Astrocyte (in vitro differentiated cells and primary cell): ENCODE results near the gene CUL7. TPM values are rescaled to one million over a fixed set of nuclear protein-coding genes. Genes with fewer than 3 reads are reported as not detected.

Experiments used
- DNase-seq: peaks from one replicate; pipeline ENCODE4 v3.0.0-alpha.2; 2010; ENCODE audit warnings: low read depth
- FAIRE-seq: peaks from 2 replicates; lab custom pipeline; 2011; peaks lifted over from hg19 to GRCh38; lab: Jason Lieb, UNC
- H2AFZ ChIP-seq: 2 replicates; pipeline ENCODE4 v1.6.0; 2012; ENCODE audit warnings: low read depth, low read length, inconsistent platforms
- H3K27ac ChIP-seq: 2 replicates; pipeline ENCODE4 v1.5.1; 2011; ENCODE audit warnings: low read depth, low read length, inconsistent platforms
- H3K27me3 ChIP-seq: 2 replicates; pipeline ENCODE4 v1.6.0; 2011; ENCODE audit warnings: low read length, inconsistent platforms; ENCODE audit not compliant: insufficient read depth
- H3K36me3 ChIP-seq: 2 replicates; pipeline ENCODE4 v1.5.1; 2011; ENCODE audit warnings: low read length, inconsistent platforms; ENCODE audit not compliant: insufficient read depth
- H3K4me1 ChIP-seq: 2 replicates; pipeline ENCODE4 v1.5.1; 2011; ENCODE audit warnings: low read length, inconsistent platforms; ENCODE audit not compliant: insufficient read depth
- H3K4me2 ChIP-seq: 2 replicates; pipeline ENCODE4 v1.6.0; 2012; ENCODE audit warnings: low read length, inconsistent platforms
- H3K4me3 ChIP-seq: 2 replicates; pipeline ENCODE4 v1.5.1; 2011; ENCODE audit warnings: low read depth, mild to moderate bottlenecking, low read length, inconsistent platforms; ENCODE audit not compliant: insufficient read depth
- H3K79me2 ChIP-seq: 2 replicates; pipeline ENCODE4 v1.6.0; 2012; ENCODE audit warnings: mild to moderate bottlenecking, low read length, inconsistent platforms; ENCODE audit not compliant: insufficient read depth
- H3K9ac ChIP-seq: 2 replicates; pipeline ENCODE4 v1.6.0; 2012; ENCODE audit warnings: mild to moderate bottlenecking, low read length, inconsistent platforms
- H3K9me3 ChIP-seq: 2 replicates; pipeline ENCODE4 v1.5.1; 2012; ENCODE audit warnings: low read depth, mild to moderate bottlenecking, low read length, inconsistent platforms; ENCODE audit not compliant: insufficient read depth
- H4K20me1 ChIP-seq: 2 replicates; pipeline ENCODE4 v1.6.0; 2012; ENCODE audit warnings: low read length, inconsistent platforms; ENCODE audit not compliant: insufficient read depth
- H3K27ac Mint-ChIP-seq: one replicate; pipeline ENCODE4 v1.8.0; 2021; ENCODE audit warnings: mild to moderate bottlenecking, mixed read lengths; ENCODE audit not compliant: unreplicated experiment
- H3K27me3 Mint-ChIP-seq: one replicate; pipeline ENCODE4 v1.8.0; 2021; ENCODE audit warnings: low read depth, mixed read lengths; ENCODE audit not compliant: unreplicated experiment
- H3K36me3 Mint-ChIP-seq: one replicate; pipeline ENCODE4 v1.8.0; 2021; ENCODE audit warnings: low read depth, mixed read lengths; ENCODE audit not compliant: unreplicated experiment
- H3K4me1 Mint-ChIP-seq: one replicate; pipeline ENCODE4 v1.8.0; 2021; ENCODE audit warnings: low read depth, mixed read lengths; ENCODE audit not compliant: unreplicated experiment
- H3K4me3 Mint-ChIP-seq: one replicate; pipeline ENCODE4 v1.8.0; 2021; ENCODE audit warnings: mild to moderate bottlenecking, moderate library complexity, mixed read lengths; ENCODE audit not compliant: unreplicated experiment
- H3K9me3 Mint-ChIP-seq: one replicate; pipeline ENCODE4 v1.8.0; 2021; ENCODE audit warnings: mild to moderate bottlenecking, mixed read lengths; ENCODE audit not compliant: unreplicated experiment
- CTCF ChIP-seq: IDR thresholded peaks from 2 replicates; pipeline ENCODE4 v1.5.1; 2011; ENCODE audit warnings: low read depth, mild to moderate bottlenecking, inconsistent platforms, low read length, moderate library complexity; ENCODE audit not compliant: insufficient read depth
- EZH2 ChIP-seq: IDR thresholded peaks from 2 replicates; pipeline ENCODE4 v1.6.1; 2012; ENCODE audit warnings: mild to moderate bottlenecking, low read length, inconsistent platforms; ENCODE audit not compliant: insufficient read depth
- total RNA-seq: library from RNA; stranded (reverse); gene quantifications from 2 replicates; pipeline ENCODE4 v1.2.1, GENCODE V29; 2021

CUL7 gene
- total RNA-seq, 1 donor from 2014 or later = 21.2 TPM

GRCh38 chr6:43092635-43093034 lies 39.0 kb upstream of the CUL7 start:
- Histone ChIP-seq H3K4me3 (no peak overlapping the region), H3K9me3 (no peaks in the 10 kb centered on the region), H4K20me1 (peaks cover 77% of the 10 kb centered on the region), H3K27ac (no peak overlapping the region), H3K36me3 (no peaks in the 10 kb centered on the region), H2AFZ (no peak overlapping the region), H3K9ac (peak overlapping the region; percentile 71), H3K79me2 (peaks cover 94% of the 10 kb centered on the region), H3K4me2 (peak overlapping the region; percentile 87), H3K27me3 (no peaks in the 10 kb centered on the region), H3K4me1 (peaks cover 59% of the 10 kb centered on the region)
- no peak overlapping the region for H3K4me3 Mint-ChIP-seq
- no peak for FAIRE-seq
- DNase-seq = no peak
- no peak overlapping the region for H3K27ac Mint-ChIP-seq
- no peaks in the 10 kb centered on the region for H3K27me3 Mint-ChIP-seq
- H3K4me1 Mint-ChIP-seq = peaks cover 75% of the 10 kb centered on the region
- no peaks in the 10 kb centered on the region for H3K9me3 Mint-ChIP-seq
- H3K36me3 Mint-ChIP-seq = peaks cover 2% of the 10 kb centered on the region
- TF ChIP-seq EZH2 (no peak), CTCF (no peak)

GRCh38 chr6:43091436-43091991 lies 37.9 kb upstream of the CUL7 start:
- Mint-ChIP-seq H3K9me3 (no peaks in the 10 kb centered on the region), H3K27ac (no peak overlapping the region), H3K27me3 (no peaks in the 10 kb centered on the region), H3K4me1 (peaks cover 73% of the 10 kb centered on the region), H3K4me3 (peak overlapping the region; percentile 50), H3K36me3 (peaks cover 6% of the 10 kb centered on the region)
- H3K36me3 ChIP-seq = no peaks in the 10 kb centered on the region
- H2AFZ ChIP-seq = no peak overlapping the region
- H3K27me3 ChIP-seq = no peaks in the 10 kb centered on the region
- no peak for TF ChIP-seq CTCF
- no peak for TF ChIP-seq EZH2
- FAIRE-seq = no peak
- no peak overlapping the region for H3K9ac ChIP-seq
- no peak for DNase-seq
- no peak overlapping the region for H3K4me3 ChIP-seq
- H3K4me1 ChIP-seq = peaks cover 48% of the 10 kb centered on the region
- peaks cover 81% of the 10 kb centered on the region for H4K20me1 ChIP-seq
- peaks cover 96% of the 10 kb centered on the region for H3K79me2 ChIP-seq
- no peak overlapping the region for H3K4me2 ChIP-seq
- no peaks in the 10 kb centered on the region for H3K9me3 ChIP-seq
- H3K27ac ChIP-seq = no peak overlapping the region

- Mint-ChIP-seq H3K27me3 (no peaks in the 10 kb centered on the region), H3K9me3 (no peaks in the 10 kb centered on the region), H3K4me3 (peak overlapping the region; percentile 50), H3K36me3 (peaks cover 7% of the 10 kb centered on the region), H3K4me1 (peaks cover 74% of the 10 kb centered on the region), H3K27ac (peak overlapping the region; percentile 90)
- no peak overlapping the region for H2AFZ ChIP-seq
- no peak for TF ChIP-seq EZH2
- TF ChIP-seq CTCF = no peak
- H3K9me3 ChIP-seq = no peaks in the 10 kb centered on the region
- no peak overlapping the region for H3K4me3 ChIP-seq
- peaks cover 96% of the 10 kb centered on the region for H3K79me2 ChIP-seq
- FAIRE-seq (no peak), DNase-seq (no peak)
- H3K36me3 ChIP-seq = no peaks in the 10 kb centered on the region
- peaks cover 81% of the 10 kb centered on the region for H4K20me1 ChIP-seq
- H3K27me3 ChIP-seq = no peaks in the 10 kb centered on the region
- H3K4me2 ChIP-seq = peak overlapping the region; percentile 39
- H3K4me1 ChIP-seq = peaks cover 43% of the 10 kb centered on the region
- H3K27ac ChIP-seq = no peak overlapping the region
- peak overlapping the region; percentile 42 for H3K9ac ChIP-seq
Measured at GRCh38 chr6:43091020-43091419, 37.4 kb upstream of the CUL7 start.
